GM23248 (cell line): ENCODE data around the gene KBTBD13.

Experiments
- EZH2 ChIP-seq: fragments of 200-600 bp; sonication (generic); IDR thresholded peaks from 2 replicates; pipeline ENCODE4 v1.6.1; 2018; ENCODE audit warnings: antibody characterized with exemption, mild to moderate bottlenecking; ENCODE audit not compliant: insufficient read depth, poor library complexity, severe bottlenecking
- EZH2phosphoT487 ChIP-seq: fragments of 200-600 bp; sonication (generic); IDR thresholded peaks from 2 replicates; pipeline ENCODE4 v1.6.1; 2018; ENCODE audit warnings: antibody characterized with exemption, moderate library complexity, mild to moderate bottlenecking, low read depth; ENCODE audit not compliant: insufficient read depth

GRCh38 chr15:65055201-65055870, 21.2 kb upstream of the KBTBD13 start:
- TF ChIP-seq EZH2 (no peak), EZH2phosphoT487 (no peak)
